Measurements from ENCODE around the gene FAM120B.
"Not testable (repeated sequence)": the region's sequence is repeated elsewhere in the genome, so short reads cannot be mapped to it uniquely, and the experiment has no call there.

The FAM120B gene

GRCh38 chr6:170398743-170399369 lies 92.3 kb downstream of the FAM120B start:
- not testable (repeated sequence) for DNase-seq

GRCh38 chr6:170399955-170400558 lies 93.5 kb downstream of the FAM120B start:
- not testable (repeated sequence) for DNase-seq

GRCh38 chr6:170402318-170403040 lies 95.9 kb downstream of the FAM120B start:
- no peak for DNase-seq

- DNase-seq: no peak
These were observed 96.9 kb downstream of the FAM120B start for GRCh38 chr6:170403451-170403850.

GRCh38 chr6:170404036-170404435 lies 97.5 kb downstream of the FAM120B start:
- no peak for DNase-seq

- DNase-seq: no peak
These were observed 98.1 kb downstream of the FAM120B start for GRCh38 chr6:170404697-170405096.

- no peak for DNase-seq
These were observed 98.9 kb downstream of the FAM120B start for GRCh38 chr6:170405311-170405975.

GRCh38 chr6:170407200-170407599 lies 100.6 kb downstream of the FAM120B start:
- no peak for DNase-seq

- no peak for DNase-seq
These were observed 101.4 kb downstream of the FAM120B start for GRCh38 chr6:170407932-170408331.

- not testable (repeated sequence) for DNase-seq
These were observed 103.2 kb downstream of the FAM120B start for GRCh38 chr6:170409746-170410145.

- no peak for DNase-seq
These were observed 103.7 kb downstream of the FAM120B start for GRCh38 chr6:170410241-170410640.

GRCh38 chr6:170415318-170415717 lies 108.8 kb downstream of the FAM120B start:
- no peak for DNase-seq

- no peak for DNase-seq
These were observed 109.7 kb downstream of the FAM120B start for GRCh38 chr6:170416303-170416702.

- no peak for DNase-seq
These were observed 110.5 kb downstream of the FAM120B start for GRCh38 chr6:170416959-170417606.

GRCh38 chr6:170417881-170418280 lies 111.3 kb downstream of the FAM120B start:
- no peak for DNase-seq

- no peak for DNase-seq
These were observed 113.7 kb downstream of the FAM120B start for GRCh38 chr6:170420283-170420682.

GRCh38 chr6:170420791-170421776 lies 114.5 kb downstream of the FAM120B start:
- no peak for DNase-seq

GRCh38 chr6:170421921-170422320 lies 115.4 kb downstream of the FAM120B start:
- no peak for DNase-seq

- no peak for DNase-seq
These were observed 116.5 kb downstream of the FAM120B start for GRCh38 chr6:170423030-170423429.

GRCh38 chr6:170423814-170424603 lies 117.5 kb downstream of the FAM120B start:
- DNase-seq: no peak

- no peak for DNase-seq
These were observed 118.1 kb downstream of the FAM120B start for GRCh38 chr6:170424604-170425126.

All from CD4-positive, alpha-beta T cell treated with Interleukin-12 subunit alpha and Interleukin-12 subunit beta, for 1 hour (primary cell).